SHP77 (cell line): ENCODE results near the gene PRR5L.

Experiments used
- DNase-seq, 2 experiments: peaks; one replicate each; lab custom pipeline; 2025; lab: John Stamatoyannopoulos, UW

Gene PRR5L

DNA sequence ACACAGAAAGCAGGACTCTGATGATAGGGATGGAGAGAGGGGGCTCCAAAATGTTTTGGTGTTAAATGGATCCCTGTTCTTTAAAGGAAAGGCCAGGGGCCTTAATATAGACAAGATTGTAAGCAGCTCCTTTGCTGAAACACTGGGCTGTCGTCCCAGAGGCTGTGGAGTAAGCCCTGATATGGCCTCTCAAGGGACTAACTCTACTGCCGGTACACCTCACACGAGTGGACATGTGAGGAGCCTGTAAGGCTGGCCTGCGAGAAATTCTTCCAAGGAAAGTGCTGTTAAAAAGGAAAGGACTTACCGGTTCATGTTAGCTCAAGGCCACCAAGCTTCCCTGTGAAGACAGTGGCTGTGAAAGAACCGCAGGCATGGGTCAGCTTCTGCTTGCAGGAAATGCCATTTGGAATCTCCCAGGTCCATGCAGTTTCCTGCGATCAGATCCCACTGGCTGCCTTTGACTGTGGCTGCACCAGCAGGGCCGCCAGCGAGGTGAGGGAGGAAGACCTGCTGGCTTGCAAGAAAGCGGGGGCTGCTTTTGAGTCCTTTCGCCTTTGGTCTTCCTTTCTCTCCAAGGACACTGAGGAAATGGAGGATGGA, 106.6 kb downstream of the PRR5L start:
- DNase-seq = no peak

DNA sequence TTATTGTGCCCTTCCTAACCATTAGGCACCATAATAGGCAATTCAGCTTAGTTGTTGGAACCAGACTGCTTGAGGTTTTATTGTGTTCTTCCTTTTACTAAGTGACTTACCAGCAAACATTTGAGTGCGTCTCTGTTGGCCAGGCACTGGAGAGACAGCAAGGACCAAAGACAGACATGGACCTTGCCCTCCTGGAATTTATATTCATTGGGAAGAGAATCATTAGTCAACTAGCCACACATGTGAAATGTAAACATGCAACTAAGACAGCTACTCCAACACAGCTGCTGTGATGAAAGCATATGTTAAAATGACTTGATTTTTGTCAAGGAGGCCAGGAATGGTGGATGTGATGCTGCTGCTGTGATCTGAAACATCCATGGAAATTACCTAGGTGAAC, 107.6 kb downstream of the PRR5L start:
- DNase-seq = no peak

- no peak for DNase-seq
These were observed 108.7 kb downstream of the PRR5L start for GRCh38 chr11:36404831-36405230.

- DNase-seq = no peak
These were observed 109.7 kb downstream of the PRR5L start for GRCh38 chr11:36405585-36406367.

DNA sequence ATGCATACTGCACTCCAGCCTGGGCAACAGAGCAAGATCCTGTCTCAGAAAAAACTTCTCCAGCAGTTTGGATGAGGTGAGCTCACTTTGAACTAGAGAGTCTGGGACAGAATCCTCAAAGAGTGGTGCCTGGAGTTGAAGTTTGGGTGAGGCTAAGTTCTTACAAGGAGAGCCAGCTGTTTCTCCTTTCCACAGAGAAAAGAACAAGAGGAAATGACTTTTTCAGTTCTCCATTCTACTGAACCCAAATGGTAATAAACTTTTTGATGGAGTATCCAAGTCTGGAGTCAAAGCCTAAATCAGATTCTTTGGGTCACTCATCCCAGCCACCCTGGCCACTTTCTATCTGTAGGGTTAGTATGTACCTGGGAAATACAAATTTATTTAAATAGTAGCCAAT, 111.3 kb downstream of the PRR5L start:
- DNase-seq = no peak

DNA sequence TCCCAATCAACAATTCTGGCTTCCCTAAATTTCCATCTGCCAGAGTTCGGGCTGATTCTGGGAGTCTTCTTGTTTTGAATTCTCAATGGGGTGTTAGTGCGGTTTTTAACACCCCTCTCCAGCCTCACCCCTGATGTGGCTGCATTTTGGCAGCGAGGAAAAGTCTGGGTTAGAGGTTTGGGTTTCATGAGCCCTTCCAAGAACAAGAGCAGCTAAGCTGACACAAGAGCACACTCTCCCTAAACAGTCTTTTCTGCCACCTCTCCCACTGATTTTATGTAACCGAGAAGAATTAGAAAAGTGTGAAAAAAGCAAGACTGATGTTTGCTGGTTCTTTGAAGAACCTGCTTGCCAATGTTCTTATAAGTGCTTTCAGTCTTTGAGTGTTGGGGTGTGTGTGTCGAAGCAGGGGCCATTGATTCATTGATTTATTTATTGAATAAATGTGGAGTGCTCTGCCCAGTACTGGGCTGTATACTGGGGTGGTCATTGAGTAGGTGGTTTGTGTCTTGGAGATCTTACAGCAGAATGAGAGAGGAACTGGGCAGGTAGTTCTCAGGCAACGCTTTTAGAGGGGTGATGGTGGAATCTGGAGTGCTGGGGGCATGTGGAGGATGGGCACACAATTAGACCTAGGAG, 112.5 kb downstream of the PRR5L start:
- DNase-seq = no peak

DNA sequence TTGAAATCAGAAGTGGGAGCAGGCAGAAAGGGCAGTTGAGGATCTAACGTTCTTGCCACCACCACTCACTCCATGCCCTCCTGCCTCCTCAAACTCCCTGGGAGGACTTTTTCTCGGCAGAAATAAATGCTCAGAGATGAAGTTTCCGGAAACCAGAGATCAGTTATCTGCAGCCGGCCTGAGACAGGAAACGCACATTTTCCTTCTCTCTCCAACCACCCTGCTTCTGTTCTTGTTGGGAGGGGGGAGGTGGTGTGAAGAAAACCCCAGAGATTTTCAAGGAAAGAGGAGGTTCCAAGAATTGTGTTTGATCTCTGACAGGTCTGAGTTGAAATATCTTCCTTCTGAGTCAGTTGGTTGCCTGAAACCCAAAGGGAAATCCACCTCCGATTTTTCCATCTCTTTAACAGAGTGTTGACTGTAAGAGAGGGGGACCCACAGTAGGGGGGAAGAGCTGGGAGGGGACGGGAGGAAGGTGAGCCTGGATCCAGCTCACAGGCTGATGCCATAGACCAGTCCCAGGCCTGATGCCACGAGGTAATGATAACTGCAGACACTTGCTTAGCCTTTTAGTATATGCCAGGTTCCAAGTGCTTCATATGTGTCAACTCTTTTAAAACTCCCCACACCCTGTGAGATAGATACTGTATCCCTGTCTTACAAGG, 113.2 kb downstream of the PRR5L start:
- no peak for DNase-seq

DNA sequence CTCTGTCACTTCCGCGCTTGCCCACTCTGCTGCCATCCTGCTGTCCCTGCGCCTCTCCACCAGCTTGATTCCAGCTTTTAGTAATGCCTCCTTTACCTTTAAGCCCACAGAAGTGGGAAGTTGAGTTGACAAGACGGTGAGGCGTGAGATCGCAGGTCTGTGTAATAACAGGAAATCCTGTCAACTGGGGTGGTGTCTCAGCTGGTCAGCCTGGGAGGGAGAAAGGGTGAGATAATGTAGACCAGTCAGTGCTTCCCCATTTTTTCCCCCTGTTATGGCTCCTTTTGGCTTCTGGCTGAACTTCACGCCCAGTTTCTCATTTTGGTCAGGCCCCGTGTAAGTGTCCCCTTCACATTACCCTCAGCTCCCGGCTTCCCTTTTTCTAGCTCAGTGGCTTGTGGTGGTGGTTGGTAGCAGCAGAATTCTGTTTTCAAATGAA, 115.1 kb downstream of the PRR5L start:
- no peak for DNase-seq

DNA sequence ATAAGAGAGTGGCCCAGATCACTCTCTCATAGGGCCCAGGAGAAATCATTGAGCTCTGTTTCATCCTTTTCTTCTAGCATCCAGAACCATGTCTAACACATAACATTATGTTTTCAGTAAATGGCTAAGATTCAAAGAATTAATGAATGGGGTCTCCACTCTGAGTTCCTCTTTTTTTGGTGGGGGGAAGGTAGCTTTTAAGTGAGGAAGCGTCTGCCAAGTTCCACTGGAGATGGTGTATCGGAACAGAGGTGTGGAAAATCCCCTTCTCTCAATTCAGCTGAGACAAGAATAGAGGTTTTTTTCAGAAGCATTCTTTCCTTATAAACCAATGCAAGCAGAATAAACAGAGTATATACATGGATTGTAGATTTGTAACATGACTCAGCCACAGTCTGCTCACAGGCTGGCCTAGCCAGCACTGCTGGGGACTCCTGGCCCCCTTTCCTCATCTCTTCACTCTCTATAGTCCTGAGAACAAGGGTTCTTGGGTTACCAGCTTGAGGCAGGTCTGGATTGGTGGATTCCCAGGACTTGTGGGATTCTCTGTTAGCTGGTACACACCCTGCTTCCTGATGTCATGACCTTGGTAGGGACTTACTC, 116.8 kb downstream of the PRR5L start:
- no peak for DNase-seq

DNA sequence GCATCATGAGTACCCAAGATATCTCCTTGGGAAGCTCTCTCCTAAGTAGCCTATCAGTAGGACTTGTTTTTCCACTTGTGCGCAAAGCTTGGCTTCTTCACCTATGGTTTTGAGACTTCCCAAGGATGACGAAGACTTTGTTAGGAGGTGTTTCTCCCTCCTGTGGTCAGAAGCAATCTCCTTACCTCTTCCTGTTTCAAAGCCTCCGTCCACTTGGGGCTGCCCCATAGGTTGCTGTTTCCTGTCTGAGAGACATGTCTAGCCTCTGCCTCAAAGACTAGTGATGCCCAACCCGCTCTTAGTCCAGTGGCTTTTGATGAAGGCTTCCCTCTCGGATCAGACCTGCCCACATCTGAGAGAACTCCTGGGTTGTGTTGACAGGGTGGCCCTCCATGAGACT, 121.1 kb downstream of the PRR5L start:
- no peak for DNase-seq

- no peak for DNase-seq
These were observed 123.8 kb downstream of the PRR5L start for GRCh38 chr11:36419791-36420424.

DNA sequence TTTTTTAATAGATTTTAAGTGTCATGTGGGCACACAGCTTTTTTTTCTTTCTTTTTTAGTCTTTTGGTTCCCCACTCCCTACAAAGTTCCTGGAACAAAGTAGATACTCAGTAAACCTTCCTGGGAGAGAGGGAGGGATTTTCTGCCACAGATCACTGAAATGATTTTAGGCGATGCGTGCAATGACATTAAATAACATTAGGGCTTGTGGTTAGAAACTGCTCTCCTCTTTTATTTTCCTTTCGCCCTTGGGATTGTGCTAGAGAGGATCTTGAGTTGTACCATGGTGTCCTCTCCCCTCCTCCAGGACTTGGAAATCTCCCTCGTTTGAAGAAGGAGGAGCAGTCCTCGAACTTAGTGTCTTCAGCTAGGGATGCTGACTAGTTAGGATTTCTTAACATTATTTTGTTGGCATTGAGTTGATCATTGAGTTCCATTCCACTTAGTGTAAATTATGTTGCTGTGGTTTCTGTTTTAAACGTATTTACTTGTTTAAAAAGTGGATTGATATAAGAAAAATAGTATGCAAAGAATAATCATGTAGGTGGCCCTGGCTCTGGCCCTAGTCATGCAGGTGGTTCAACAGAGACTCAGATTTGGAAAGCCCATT, 125.6 kb downstream of the PRR5L start:
- DNase-seq = no peak

DNA sequence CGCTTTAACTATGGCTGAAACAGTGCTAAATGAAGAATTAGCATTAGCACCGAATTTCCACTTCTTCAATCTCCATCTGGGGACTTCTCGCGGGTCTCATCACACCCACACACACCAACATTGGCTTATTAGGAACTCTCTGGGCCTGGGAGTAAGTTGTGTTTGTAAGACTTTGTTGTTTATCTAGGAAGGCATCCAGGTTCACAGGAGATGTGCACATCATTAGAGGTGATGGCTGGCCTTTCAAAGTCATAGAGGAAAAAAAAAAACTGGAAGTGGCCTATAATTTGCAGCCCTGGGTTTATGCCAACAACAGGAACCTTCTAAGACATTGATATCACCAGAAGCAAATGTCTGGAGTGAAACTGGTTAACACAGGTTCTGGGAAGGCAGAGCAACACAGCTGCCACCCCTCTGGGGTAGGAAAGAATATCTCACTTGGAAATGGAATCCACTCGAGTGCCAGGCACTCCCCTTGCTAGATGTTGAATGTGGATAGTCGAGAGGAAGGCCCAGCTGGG, 129.5 kb downstream of the PRR5L start:
- DNase-seq = no peak

DNA sequence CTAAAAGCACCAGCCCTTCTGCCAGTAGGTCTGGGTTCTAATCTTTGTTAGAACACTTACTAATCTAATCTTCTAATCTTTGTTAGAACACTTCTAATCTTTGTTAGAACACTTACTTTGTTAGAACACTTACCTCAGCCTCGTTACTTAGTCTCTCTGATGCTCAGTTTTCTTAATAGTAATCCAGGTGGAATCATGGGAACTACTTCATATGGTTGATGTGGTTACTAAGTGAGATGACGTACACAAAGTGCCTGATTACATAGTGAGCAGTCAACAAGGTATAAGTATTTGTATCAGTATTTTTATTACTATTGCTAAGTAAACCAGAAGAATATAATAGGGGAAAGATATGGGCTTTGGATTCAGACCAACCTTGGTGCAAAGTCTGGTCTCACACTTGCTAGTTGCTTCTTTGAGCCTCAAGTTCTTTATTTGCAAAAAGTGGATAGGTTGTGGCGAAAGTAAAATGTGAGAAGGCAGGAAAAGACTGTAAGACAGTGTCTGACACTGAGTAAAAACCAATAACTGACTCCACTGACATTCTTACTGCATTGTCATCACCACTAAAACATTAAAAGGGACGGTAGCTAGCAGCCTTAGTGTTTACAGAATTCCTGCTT, 130.2 kb downstream of the PRR5L start:
- no peak for DNase-seq

DNA sequence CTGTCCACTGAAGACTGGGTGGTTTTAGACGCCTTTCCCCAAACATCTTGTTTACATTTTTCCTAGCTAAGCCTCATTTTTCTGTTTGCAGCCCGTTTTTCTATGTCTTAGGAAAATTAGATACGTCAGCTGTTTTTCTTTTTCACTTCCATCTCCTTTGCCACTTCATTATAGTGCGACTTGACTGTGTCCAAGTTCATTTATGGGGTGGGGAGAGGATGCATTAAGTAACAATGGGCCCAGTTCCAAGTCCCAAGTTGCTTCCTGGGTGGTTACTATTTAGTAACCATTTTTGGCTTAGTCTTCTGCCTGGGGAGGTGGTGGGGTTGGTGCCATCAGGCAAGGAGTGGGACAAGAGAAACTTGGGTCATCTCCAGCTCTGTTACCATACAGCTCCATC, 131.0 kb downstream of the PRR5L start:
- DNase-seq = no peak

- DNase-seq = no peak
These were observed 131.8 kb downstream of the PRR5L start for GRCh38 chr11:36427876-36428275.

DNA sequence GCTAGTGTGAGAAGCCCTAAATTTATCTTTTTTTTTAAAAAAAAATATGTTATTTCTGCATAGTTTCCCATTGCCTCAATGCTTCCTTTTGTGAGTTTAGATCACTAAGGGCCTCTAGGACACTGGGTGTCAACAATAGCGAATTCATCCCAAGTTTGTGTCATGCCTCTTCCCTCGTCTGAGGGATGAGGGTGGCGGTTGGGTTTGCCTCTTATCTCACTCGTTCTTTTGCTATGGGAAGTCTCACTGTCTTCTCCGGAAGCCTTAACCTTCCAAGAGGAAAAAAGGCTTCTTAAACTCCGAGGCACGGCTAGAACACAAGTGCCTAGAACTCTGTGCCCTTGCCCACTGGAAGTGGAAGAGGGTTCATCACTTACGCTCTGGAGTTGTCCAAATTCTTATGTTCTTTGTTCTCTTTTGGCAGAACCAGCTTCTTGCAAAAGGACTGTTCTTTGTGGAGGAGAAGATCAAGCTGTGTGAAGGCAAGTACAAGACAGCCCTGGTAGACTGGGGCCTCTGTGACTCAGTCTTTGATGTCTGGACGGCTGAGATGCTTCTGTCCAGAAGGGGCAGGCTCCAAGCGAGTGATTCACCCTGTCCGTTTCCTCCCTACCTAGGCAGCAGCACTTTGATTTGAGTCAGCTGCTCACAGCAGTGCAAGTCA, 135.5 kb downstream of the PRR5L start:
- DNase-seq = no peak

DNA sequence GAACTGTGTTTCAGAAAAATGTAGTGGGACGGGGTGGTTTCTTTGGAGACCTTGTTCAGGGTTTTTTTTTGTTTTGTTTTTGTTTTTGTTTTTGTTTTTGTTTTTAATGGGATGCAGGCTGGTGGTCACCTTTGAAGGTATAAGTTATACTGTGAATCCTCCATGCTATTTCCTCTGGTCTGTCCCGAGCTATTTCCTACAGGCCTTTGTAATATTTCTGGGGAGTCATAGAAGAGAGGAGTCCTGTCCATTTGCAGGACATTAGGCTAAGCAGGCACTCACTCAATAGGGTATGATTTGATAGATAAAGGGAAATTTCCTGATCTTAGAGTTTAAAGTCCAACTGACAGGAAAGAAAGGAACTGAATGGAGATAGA, 136.0 kb downstream of the PRR5L start:
- no peak for DNase-seq

DNA sequence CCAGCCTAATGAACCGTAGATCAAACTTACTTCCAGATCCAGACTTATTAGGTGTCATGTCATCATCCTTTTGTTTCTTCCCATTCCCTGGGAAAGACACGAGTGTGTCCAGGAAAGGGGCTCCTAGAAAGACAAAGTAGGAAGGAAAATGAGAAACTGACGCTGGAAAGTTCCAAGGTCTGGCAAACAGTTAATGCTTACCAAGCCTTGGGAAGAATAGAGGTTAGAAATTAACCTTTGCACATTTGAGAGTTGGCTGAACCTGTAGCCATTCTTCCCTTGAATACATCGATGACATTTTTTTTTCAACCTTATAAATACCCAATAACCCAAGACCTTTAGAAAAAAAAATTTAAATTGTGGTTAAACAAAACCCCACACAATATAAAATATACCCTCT, 136.7 kb downstream of the PRR5L start:
- DNase-seq = no peak

DNA sequence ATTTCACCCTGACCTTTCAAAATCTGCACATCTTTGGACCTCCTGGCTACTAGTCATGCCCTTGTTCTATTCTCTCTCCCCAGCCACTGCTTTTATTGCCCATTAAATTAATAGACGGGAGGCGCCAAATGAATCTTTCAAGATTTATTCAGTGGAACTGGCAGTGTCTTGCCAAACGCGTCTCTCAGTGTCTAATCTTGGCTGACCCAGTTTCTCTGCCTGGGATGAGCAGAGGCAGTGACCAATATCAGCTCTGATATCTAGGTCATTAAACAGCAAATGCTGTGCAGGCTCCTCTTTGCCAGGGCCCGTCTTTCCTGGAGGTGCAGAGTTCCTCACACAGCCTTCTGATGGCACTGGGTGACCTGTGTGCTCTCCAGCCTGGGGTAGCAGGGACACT, 140.0 kb downstream of the PRR5L start:
- DNase-seq = no peak
